Calu3 (cell line): ENCODE measurements around the gene COL8A1. TPM values are rescaled to one million over a fixed set of nuclear protein-coding genes. Genes with fewer than 3 reads are reported as not detected.

Source experiments
- BruUV-seq: library from RNA; stranded (reverse); fragments of 400-500 nt; replicated peaks from 2 replicates; lab custom pipeline; 2021; lab: Mats Ljungman, UMichigan
- CTCF ChIA-PET: fragments of 300-600 bp; sonication (Branson Sonifier 250); formaldehyde crosslinking; loops from one replicate; lab custom pipeline; 2022; ENCODE audit warnings: antibody characterized with exemption; lab: Charles Lee
- DNase-seq: peaks from one replicate; pipeline ENCODE4 v3.0.0; 2022
- H3K27ac Mint-ChIP-seq: one replicate; pipeline ENCODE4 v1.8.0; 2022; ENCODE audit warnings: mixed read lengths; ENCODE audit not compliant: unreplicated experiment
- H3K27me3 Mint-ChIP-seq: one replicate; pipeline ENCODE4 v1.8.0; 2022; ENCODE audit warnings: mixed read lengths; ENCODE audit not compliant: unreplicated experiment
- H3K36me3 Mint-ChIP-seq: one replicate; pipeline ENCODE4 v1.8.0; 2022; ENCODE audit warnings: mild to moderate bottlenecking, moderate library complexity, mixed read lengths; ENCODE audit not compliant: insufficient read depth, unreplicated experiment
- H3K4me1 Mint-ChIP-seq: one replicate; pipeline ENCODE4 v1.8.0; 2022; ENCODE audit warnings: mild to moderate bottlenecking, low read depth, mixed read lengths; ENCODE audit not compliant: unreplicated experiment
- H3K4me3 Mint-ChIP-seq: one replicate; pipeline ENCODE4 v1.8.0; 2022; ENCODE audit warnings: mild to moderate bottlenecking, low read depth, moderate library complexity, mixed read lengths; ENCODE audit not compliant: unreplicated experiment
- H3K9me3 Mint-ChIP-seq: one replicate; pipeline ENCODE4 v1.8.0; 2022; ENCODE audit warnings: low read depth, mixed read lengths; ENCODE audit not compliant: unreplicated experiment
- intact Hi-C: fragments of 100-400 bp; cut with micrococcal nuclease; formaldehyde crosslinking; loops from one replicate; pipeline ENCODE4 v1.10.0; 2022; ENCODE audit not compliant: unreplicated experiment
- total RNA-seq: library from RNA; stranded (reverse); gene quantifications from 2 replicates; pipeline ENCODE4 v1.2.3, GENCODE V29; 2022
- TF ChIP-seq, protein P1 (sequence below): fragments of 200-600 bp; IDR thresholded peaks from one replicate; pipeline ENCODE4 v1.8.0; 2022; ENCODE audit warnings: antibody characterized with exemption; ENCODE audit not compliant: unreplicated experiment

Gene COL8A1
- total RNA-seq, 1 experiment from 2014 or later, result 0.71 TPM

DNA sequence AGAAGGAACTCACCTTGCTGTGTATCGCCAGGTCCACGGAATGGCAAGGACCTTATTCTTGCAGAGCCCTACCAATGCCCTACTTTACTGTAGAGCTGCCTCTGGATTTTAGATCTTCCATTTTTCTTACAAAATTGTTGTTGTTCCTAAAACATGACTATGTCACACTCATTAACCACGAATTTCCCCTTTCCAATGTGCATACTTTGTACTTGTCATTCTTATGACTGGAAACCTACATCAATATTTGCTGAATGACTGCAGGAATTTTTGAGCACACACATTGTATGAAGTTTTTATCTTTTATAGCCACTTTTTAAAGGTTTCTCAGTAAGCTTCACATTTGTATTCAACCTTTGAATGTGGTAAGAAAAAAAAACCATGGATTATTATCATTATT lies 143.4 kb downstream of the COL8A1 start:
- Mint-ChIP-seq H3K4me1 (no peaks in the 10 kb centered on the region), H3K4me3 (no peak overlapping the region), H3K9me3 (no peaks in the 10 kb centered on the region), H3K27me3 (no peaks in the 10 kb centered on the region), H3K36me3 (no peaks in the 10 kb centered on the region), H3K27ac (no peak overlapping the region)
- DNase-seq, result no peak
- CTCF ChIA-PET, result no interaction called here
- intact Hi-C loops, result no loop called here
- no TSS peak for BruUV-seq
- TF ChIP-seq, protein P1, sequence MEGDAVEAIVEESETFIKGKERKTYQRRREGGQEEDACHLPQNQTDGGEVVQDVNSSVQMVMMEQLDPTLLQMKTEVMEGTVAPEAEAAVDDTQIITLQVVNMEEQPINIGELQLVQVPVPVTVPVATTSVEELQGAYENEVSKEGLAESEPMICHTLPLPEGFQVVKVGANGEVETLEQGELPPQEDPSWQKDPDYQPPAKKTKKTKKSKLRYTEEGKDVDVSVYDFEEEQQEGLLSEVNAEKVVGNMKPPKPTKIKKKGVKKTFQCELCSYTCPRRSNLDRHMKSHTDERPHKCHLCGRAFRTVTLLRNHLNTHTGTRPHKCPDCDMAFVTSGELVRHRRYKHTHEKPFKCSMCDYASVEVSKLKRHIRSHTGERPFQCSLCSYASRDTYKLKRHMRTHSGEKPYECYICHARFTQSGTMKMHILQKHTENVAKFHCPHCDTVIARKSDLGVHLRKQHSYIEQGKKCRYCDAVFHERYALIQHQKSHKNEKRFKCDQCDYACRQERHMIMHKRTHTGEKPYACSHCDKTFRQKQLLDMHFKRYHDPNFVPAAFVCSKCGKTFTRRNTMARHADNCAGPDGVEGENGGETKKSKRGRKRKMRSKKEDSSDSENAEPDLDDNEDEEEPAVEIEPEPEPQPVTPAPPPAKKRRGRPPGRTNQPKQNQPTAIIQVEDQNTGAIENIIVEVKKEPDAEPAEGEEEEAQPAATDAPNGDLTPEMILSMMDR, result no peak

DNA sequence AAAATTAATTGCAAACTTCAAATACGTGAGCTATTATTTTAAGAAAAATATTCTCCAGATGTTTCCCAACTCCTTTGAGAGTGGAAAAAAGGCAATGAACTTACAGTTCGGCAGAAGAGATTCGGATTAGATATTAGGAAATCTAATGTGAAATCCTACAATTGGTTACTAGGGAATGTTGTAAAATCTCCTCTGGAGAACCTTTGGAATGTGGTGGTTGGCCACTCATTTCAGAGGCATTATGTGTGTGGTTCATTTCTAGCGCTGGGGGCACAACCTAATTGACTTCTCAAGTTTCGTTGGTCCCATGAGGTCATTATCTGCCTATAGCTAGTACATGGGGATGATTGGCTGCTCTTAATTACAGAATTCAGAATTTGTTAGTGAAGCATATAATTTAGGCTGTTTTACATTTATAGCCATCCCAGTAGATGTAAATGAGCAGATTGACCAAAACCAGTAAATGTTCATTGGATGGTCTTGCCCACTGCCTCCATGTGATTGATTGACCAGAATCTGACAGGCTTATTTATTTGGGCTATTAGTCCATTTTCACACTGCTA lies 144.7 kb downstream of the COL8A1 start:
- H3K27me3 Mint-ChIP-seq, result no peaks in the 10 kb centered on the region
- no peaks in the 10 kb centered on the region for H3K4me1 Mint-ChIP-seq
- intact Hi-C loops, result no loop called here
- no peak overlapping the region for H3K4me3 Mint-ChIP-seq
- H3K27ac Mint-ChIP-seq, result no peak overlapping the region
- no TSS peak for BruUV-seq
- H3K36me3 Mint-ChIP-seq, result no peaks in the 10 kb centered on the region
- no peak for DNase-seq
- CTCF ChIA-PET, result no interaction called here
- TF ChIP-seq, protein P1, result no peak
- H3K9me3 Mint-ChIP-seq, result no peaks in the 10 kb centered on the region

DNA sequence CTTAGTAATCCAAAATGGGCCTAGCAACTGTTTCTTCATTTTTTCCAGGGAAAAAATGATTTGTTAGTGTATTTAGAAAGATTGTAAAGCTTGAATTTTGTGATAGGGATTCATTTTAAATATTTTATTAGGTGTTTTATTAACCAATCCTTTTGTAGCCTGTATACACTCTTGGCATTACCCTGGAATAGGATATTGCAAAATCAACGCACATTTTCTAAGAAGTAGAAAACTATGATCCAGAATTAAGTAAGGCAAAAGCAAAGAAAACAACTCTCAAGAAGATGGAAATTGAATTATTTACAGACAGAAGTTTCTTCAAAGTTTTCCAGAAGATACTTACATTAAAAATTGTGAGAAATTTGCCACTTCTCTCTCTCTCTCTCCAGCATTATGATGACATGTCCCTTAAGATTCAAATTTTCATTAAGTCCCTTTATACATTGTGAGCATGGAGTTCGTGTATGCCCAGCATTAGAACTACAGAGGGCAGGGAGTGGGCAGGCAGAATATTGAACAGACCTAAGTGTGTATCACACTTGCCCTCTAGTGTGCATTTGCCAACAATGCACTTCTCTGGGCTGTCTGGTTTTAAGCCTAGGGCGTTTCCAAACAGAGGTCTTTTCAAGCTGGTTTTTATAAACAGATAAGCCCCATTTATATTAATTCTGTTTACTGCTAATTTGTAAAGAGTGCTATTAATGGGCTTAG lies 150.8 kb downstream of the COL8A1 start:
- no peak overlapping the region for H3K4me3 Mint-ChIP-seq
- BruUV-seq, result no TSS peak
- no peak overlapping the region for H3K27ac Mint-ChIP-seq
- intact Hi-C loops, result no loop called here
- H3K36me3 Mint-ChIP-seq, result no peaks in the 10 kb centered on the region
- H3K27me3 Mint-ChIP-seq, result no peaks in the 10 kb centered on the region
- H3K9me3 Mint-ChIP-seq, result no peaks in the 10 kb centered on the region
- TF ChIP-seq, protein P1, result peak; percentile 31
- no peaks in the 10 kb centered on the region for H3K4me1 Mint-ChIP-seq
- CTCF ChIA-PET, result interaction anchor here (0.9 kb wide), 1 partner anchor 495 kb away, joined by 3 read pairs; no protein-coding TSS in a partner anchor
- DNase-seq, result peak; percentile 41

DNA sequence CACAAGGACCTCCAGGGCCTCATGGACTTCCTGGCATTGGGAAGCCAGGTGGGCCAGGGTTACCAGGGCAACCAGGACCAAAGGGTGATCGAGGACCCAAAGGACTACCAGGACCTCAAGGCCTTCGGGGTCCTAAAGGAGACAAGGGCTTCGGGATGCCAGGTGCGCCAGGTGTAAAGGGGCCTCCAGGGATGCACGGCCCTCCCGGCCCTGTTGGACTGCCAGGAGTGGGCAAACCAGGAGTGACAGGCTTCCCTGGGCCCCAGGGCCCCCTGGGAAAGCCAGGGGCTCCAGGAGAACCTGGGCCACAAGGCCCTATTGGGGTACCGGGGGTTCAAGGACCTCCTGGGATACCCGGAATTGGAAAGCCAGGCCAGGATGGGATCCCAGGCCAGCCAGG lies 156.1 kb downstream of the COL8A1 start:
- Mint-ChIP-seq H3K9me3 (no peaks in the 10 kb centered on the region), H3K36me3 (no peaks in the 10 kb centered on the region), H3K4me1 (no peaks in the 10 kb centered on the region), H3K4me3 (no peak overlapping the region), H3K27me3 (no peaks in the 10 kb centered on the region), H3K27ac (no peak overlapping the region)
- TF ChIP-seq, protein P1, result no peak
- DNase-seq, result no peak
- CTCF ChIA-PET, result no interaction called here
- intact Hi-C loops, result no loop called here
- no TSS peak for BruUV-seq
